GM21717 (cell line): ENCODE results near the gene BUB3.

Experiments
- ATAC-seq: cut with Tn5 transposase; IDR thresholded peaks from one replicate; pipeline ENCODE4 v1.9.1; 2021; ENCODE audit warnings: mild to moderate bottlenecking, moderate library complexity; ENCODE audit not compliant: unreplicated experiment

BUB3 gene

DNA sequence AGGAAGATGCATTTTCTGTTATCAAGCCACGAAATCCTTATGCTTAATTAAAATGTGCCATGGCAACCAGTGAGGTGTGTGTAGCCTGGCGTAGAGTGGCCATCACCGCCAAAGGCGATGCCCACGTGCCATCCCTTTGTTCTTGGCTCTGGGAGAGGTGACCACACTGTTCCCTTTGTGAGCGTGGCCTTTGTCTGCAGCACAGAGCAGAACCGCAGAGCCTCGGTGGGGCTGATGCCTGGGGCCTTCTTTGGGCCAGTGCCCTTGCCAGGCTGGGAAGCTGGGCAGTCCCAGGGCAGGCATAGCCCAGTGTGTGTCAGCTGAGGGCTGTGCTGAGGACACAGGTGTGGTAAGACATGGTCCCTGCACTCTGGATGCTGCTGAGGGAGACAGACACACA, 48.3 kb downstream of the BUB3 start:
- ATAC-seq: no peak

DNA sequence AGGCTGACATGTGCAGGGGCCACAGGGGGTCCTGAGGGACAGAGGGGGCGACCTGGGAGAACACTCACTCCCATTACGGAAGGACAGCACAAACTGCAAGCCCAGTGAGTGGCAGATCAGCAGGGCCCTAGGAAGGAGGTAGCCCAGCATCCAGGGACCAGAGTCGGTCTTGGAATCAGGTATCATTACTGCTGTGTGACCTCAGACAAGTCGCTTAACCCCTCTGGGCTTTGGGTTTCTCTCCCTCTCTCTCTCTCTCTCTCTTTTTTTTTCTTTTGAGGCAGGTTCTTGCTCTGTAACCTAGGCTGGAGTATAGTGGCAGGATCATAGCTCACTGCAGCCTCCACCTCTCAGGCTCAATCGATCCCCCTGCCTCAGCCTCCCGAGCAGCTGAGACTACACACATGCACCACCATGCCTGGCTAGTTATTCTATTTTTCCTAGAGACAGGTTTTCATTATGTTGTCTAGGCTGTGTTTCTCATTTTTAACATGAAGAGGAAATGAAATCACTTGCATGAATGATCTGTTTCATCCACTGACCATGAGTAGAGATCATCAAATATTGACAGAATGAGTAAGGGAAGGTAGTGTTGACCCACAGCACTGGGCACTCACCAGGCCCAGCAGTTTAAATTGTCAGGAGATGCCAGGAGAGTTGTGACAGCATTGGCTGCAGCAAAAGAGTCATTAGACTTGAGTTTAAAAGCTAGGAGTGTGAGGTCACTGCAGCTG, 49.4 kb downstream of the BUB3 start:
- ATAC-seq: no peak

GRCh38 chr10:123204127-123204461, 49.9 kb downstream of the BUB3 start:
- no peak for ATAC-seq

- no peak for ATAC-seq
Measured at GRCh38 chr10:123205041-123205440, 50.8 kb downstream of the BUB3 start.

DNA sequence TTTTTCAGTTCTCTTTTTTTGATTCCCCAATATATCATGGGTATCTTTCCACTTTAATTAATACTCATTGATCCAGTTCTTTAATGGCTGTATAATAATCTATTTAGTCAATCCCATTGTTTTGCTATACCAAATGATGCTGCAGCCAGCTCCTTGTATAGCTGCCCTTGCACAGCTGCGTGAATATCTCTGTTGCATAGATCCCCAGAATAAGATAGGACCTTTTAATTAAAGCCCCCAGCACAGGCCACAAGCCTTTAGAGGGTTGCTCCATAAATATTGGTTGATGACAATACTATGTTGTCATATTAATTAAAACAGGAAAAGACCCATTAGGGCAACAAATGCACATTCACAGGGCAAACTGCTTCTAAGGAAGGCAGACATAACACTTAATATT, 57.9 kb downstream of the BUB3 start:
- ATAC-seq: no peak

GRCh38 chr10:123212640-123213039, 58.4 kb downstream of the BUB3 start:
- ATAC-seq: no peak

GRCh38 chr10:123213192-123213591, 59.0 kb downstream of the BUB3 start:
- ATAC-seq: no peak
